Vagina (tissue), 2 donors: ENCODE measurements around the gene ZBTB16.

ENCODE experiments used
- CTCF ChIP-seq, 3 experiments: fragments of 450-650 bp in 2 of 3; fragments of 200-600 bp in 1 of 3; sonication (generic) in 1 of 3; IDR thresholded peaks; one replicate each; pipeline ENCODE4 v1.5.1; 2017 to 2019; ENCODE audit warnings: antibody characterized with exemption in 3 of 3, mild to moderate bottlenecking in 2 of 3, moderate library complexity in 2 of 3
- POLR2A ChIP-seq, 2 donors: fragments of 450-650 bp; IDR thresholded peaks; one replicate each; pipeline ENCODE4 v1.6.1; 2017; ENCODE audit warnings: antibody characterized with exemption in 2 of 2, mild to moderate bottlenecking in 2 of 2, moderate library complexity in 2 of 2

GRCh38 chr11:114088836-114089235 lies 29.3 kb downstream of the ZBTB16 start:
- no peak for TF ChIP-seq CTCF (IDR thresholded peaks at IDR 0.05)
- no peak for TF ChIP-seq POLR2A (IDR thresholded peaks at IDR 0.05)
